Suprapubic skin (tissue), 4 donors: ENCODE measurements around the gene NAE1. TPM values are rescaled to one million over a fixed set of nuclear protein-coding genes. Genes with fewer than 3 reads are reported as not detected.

Experiments
- DNase-seq, 2 donors: peaks; one replicate each; pipeline ENCODE4 v3.0.0-alpha.2; 2019; ENCODE audit warnings: low spot score in 2 of 2
- H3K27ac ChIP-seq: fragments of 200-600 bp; sonication (generic); one replicate; pipeline ENCODE4 v1.5.1; 2019
- H3K27me3 ChIP-seq: fragments of 200-600 bp; sonication (generic); one replicate; pipeline ENCODE4 v1.5.1; 2019
- H3K36me3 ChIP-seq: fragments of 200-600 bp; sonication (generic); one replicate; pipeline ENCODE4 v1.5.1; 2019
- H3K4me1 ChIP-seq: fragments of 200-600 bp; sonication (generic); one replicate; pipeline ENCODE4 v1.5.1; 2019
- H3K4me3 ChIP-seq: fragments of 200-600 bp; sonication (generic); one replicate; pipeline ENCODE4 v1.5.1; 2019; ENCODE audit warnings: mild to moderate bottlenecking
- H3K9me3 ChIP-seq: fragments of 200-600 bp; sonication (generic); one replicate; pipeline ENCODE4 v1.5.1; 2019
- EP300 ChIP-seq: sonication (generic); formaldehyde crosslinking; IDR thresholded peaks from one replicate; pipeline ENCODE4 v1.6.1; 2017; ENCODE audit warnings: antibody characterized with exemption
- POLR2A ChIP-seq, 2 donors: fragments of 450-650 bp; IDR thresholded peaks; one replicate each; pipeline ENCODE4 v1.6.1; 2017; ENCODE audit warnings: antibody characterized with exemption in 2 of 2, mild to moderate bottlenecking in 2 of 2, moderate library complexity in 2 of 2
- POLR2AphosphoS5 ChIP-seq, 3 donors: sonication (generic); formaldehyde crosslinking; IDR thresholded peaks; one replicate each; pipeline ENCODE4 v1.6.1; 2017; ENCODE audit warnings: antibody characterized with exemption in 3 of 3
- WGBS: methylation state at CpG from one replicate; pipeline ENCODE4 v1.1.5; 2018; 5-methylcytosine and 5-hydroxymethylcytosine counted together
- total RNA-seq, 4 donors: library from RNA; depleted of rRNA; stranded (reverse); fragments of >200 nt; gene quantifications; one replicate each; pipeline ENCODE4 v1.1.0, GENCODE V29; 2016
- TF ChIP-seq, protein P1 (sequence below), 2 donors: fragments of 200-600 bp in 1 of 2; fragments of 450-650 bp in 1 of 2; sonication (generic) in 1 of 2; IDR thresholded peaks; one replicate each; pipeline ENCODE4 v1.5.1; 2016 to 2019; ENCODE audit warnings: antibody characterized with exemption in 2 of 2, mild to moderate bottlenecking in 1 of 2, moderate library complexity in 1 of 2

The NAE1 gene
- total RNA-seq, 4 donors from 2014 or later = 36.2 to 57.5 (median 45.0) TPM

DNA sequence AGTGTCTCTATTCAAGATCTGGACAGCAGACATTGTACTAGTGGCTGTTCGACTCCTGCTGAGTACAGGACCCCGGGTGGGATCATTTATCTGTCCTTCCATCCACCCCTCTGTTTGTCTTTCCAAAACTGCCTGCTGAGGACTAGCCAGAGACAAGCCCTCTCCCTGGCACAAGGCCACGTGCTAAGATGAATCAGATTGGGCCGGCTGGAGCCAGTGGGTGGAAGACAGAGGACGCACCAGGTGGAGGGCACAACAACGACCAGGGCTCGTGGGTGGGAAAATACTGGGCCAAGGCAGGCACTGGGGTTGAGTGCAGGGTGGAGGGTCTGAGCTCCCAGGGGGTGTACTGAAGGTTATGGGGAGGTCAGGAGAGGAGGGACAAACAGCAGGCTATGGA, 12.0 kb upstream of the NAE1 start:
- DNase-seq = no peak
- no peaks in the 10 kb centered on the region for H3K36me3 ChIP-seq
- peaks cover 36% of the 10 kb centered on the region for H3K27me3 ChIP-seq
- H3K9me3 ChIP-seq = no peaks in the 10 kb centered on the region
- H3K4me3 ChIP-seq = no peak overlapping the region
- 76% methylated on average over 7 of the region's 7 CpGs for WGBS
- peaks cover 14% of the 10 kb centered on the region for H3K4me1 ChIP-seq
- no peak for TF ChIP-seq EP300
- no peak for TF ChIP-seq POLR2A (IDR thresholded peaks at IDR 0.05)
- TF ChIP-seq, protein P1, sequence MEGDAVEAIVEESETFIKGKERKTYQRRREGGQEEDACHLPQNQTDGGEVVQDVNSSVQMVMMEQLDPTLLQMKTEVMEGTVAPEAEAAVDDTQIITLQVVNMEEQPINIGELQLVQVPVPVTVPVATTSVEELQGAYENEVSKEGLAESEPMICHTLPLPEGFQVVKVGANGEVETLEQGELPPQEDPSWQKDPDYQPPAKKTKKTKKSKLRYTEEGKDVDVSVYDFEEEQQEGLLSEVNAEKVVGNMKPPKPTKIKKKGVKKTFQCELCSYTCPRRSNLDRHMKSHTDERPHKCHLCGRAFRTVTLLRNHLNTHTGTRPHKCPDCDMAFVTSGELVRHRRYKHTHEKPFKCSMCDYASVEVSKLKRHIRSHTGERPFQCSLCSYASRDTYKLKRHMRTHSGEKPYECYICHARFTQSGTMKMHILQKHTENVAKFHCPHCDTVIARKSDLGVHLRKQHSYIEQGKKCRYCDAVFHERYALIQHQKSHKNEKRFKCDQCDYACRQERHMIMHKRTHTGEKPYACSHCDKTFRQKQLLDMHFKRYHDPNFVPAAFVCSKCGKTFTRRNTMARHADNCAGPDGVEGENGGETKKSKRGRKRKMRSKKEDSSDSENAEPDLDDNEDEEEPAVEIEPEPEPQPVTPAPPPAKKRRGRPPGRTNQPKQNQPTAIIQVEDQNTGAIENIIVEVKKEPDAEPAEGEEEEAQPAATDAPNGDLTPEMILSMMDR (IDR thresholded peaks at IDR 0.05) = no peak
- no peak for TF ChIP-seq POLR2AphosphoS5 (IDR thresholded peaks at IDR 0.05)
- H3K27ac ChIP-seq = no peak overlapping the region

DNA sequence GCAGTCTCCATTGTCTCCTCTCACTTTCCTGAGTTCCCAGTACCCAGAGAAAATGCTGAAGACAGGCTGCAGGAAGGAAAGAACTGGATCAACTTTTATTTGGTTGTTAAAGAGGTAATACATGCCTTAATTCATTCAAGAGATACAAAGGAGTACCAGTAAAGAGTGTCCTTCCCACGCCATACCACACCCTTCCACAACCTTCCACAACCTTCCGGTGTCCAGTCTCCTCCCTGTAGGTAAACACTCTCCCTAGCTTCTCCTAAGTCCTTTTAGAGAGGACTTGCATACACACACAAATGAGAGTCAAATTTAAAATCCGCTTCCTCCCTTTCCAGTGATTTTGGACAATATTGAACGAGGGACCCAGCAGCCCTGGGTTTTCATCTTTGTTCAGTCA, 10.6 kb upstream of the NAE1 start:
- no peaks in the 10 kb centered on the region for H3K9me3 ChIP-seq
- peaks cover 14% of the 10 kb centered on the region for H3K4me1 ChIP-seq
- H3K36me3 ChIP-seq = no peaks in the 10 kb centered on the region
- 91% methylated on average over 4 of the region's 4 CpGs for WGBS
- no peak for TF ChIP-seq POLR2AphosphoS5 (IDR thresholded peaks at IDR 0.05)
- TF ChIP-seq EP300 = no peak
- TF ChIP-seq, protein P1 (IDR thresholded peaks at IDR 0.05) = no peak
- no peak for TF ChIP-seq POLR2A (IDR thresholded peaks at IDR 0.05)
- no peak overlapping the region for H3K27ac ChIP-seq
- H3K27me3 ChIP-seq = peaks cover 28% of the 10 kb centered on the region
- H3K4me3 ChIP-seq = no peak overlapping the region
- DNase-seq = no peak

DNA sequence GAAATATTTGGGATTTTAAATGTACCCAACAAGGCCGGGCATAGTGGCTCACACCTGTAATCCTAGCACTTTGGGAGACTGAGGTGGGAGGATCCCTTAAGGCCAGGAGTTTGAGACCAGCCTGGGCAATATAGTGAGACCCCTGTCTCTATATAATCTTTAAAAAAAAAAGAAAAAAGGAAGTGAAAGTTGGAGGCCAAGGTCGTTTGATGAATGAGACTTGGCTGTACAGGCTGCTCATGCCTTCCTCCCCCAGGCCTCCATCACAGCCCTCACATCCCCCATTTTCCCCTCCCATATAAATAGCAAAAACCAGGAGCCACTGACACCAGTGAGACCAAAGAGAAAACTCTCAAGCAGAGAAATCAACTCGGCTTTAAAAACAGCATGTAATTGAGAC, 10.1 kb upstream of the NAE1 start:
- DNase-seq = no peak
- no peak overlapping the region for H3K4me3 ChIP-seq
- TF ChIP-seq, protein P1 (IDR thresholded peaks at IDR 0.05) = no peak
- no peak for TF ChIP-seq EP300
- TF ChIP-seq POLR2AphosphoS5 (IDR thresholded peaks at IDR 0.05) = no peak
- no peak for TF ChIP-seq POLR2A (IDR thresholded peaks at IDR 0.05)
- H3K27me3 ChIP-seq = peaks cover 23% of the 10 kb centered on the region
- peaks cover 14% of the 10 kb centered on the region for H3K4me1 ChIP-seq
- H3K27ac ChIP-seq = no peak overlapping the region
- WGBS = 56% methylated on average over 3 of the region's 3 CpGs
- no peaks in the 10 kb centered on the region for H3K9me3 ChIP-seq
- no peaks in the 10 kb centered on the region for H3K36me3 ChIP-seq

DNA sequence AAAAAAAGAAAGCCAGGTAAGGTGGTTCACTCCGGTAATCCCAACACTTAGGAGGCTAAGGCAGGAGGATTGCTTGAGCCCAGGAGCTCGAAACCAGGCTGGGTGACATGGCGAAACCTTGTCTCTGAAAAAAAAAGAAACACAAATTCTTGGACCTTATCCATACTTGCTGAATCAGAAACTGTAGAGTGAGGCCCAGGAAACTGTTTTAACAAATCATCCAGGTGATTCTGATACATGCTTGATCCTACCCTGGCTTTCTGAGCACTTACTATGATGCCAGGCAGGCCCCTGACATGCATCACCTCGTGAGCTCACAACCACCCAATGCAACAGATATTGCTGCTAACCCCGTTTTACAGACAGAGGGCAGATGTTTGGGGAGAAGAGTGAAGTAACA, 4.0 kb upstream of the NAE1 start:
- no peaks in the 10 kb centered on the region for H3K9me3 ChIP-seq
- no peaks in the 10 kb centered on the region for H3K27me3 ChIP-seq
- TF ChIP-seq EP300 = no peak
- TF ChIP-seq POLR2AphosphoS5 (IDR thresholded peaks at IDR 0.05) = no peak
- TF ChIP-seq, protein P1 (IDR thresholded peaks at IDR 0.05) = no peak
- no peak for TF ChIP-seq POLR2A (IDR thresholded peaks at IDR 0.05)
- H3K4me3 ChIP-seq = no peak overlapping the region
- no peak overlapping the region for H3K27ac ChIP-seq
- 80% methylated on average over 5 of the region's 5 CpGs for WGBS
- H3K4me1 ChIP-seq = peaks cover 3% of the 10 kb centered on the region
- no peaks in the 10 kb centered on the region for H3K36me3 ChIP-seq
- no peak for DNase-seq

DNA sequence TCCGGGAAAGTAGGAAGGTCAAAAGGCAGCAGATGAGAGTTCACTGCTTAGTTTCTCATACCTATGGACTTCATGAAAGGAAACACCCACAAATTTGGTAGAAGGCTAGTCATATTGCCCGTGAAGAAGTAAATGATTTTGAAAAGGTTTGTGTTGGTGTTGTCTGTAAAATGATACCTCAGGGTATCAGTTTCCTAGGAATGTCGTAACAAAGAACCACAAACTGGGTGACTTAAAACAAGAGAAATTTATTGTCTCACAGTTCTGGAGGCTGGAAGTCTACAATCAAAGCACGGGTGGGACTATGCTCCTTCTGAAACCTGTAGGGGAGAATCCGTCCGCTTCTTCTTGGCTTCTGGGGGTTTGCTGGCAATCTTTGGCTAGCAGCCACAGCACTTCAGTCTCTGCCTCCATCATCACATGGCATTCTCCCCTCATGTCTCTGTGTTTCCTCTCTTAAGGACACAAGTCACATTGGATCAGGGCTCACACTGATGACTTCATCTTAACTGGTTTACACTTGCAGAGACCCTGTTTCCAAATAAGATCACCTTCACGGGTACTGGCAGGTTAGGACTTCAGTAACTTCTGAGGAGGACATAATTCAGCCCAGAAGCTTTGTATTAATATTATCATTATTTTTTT, 2.0 kb upstream of the NAE1 start:
- Histone ChIP-seq H3K27me3 (no peaks in the 10 kb centered on the region), H3K36me3 (no peaks in the 10 kb centered on the region), H3K9me3 (no peaks in the 10 kb centered on the region), H3K4me3 (no peak overlapping the region), H3K4me1 (peaks cover 9% of the 10 kb centered on the region), H3K27ac (no peak overlapping the region)
- no peak for TF ChIP-seq POLR2A (IDR thresholded peaks at IDR 0.05)
- TF ChIP-seq POLR2AphosphoS5 (IDR thresholded peaks at IDR 0.05) = no peak
- no peak for TF ChIP-seq EP300
- TF ChIP-seq, protein P1 (IDR thresholded peaks at IDR 0.05) = no peak
- DNase-seq = no peak
- 72% methylated on average over 7 of the region's 7 CpGs for WGBS
